Measurements from ENCODE around the gene ATP11B.

GRCh38 chr3:182811269-182811596 lies 17.9 kb downstream of the ATP11B start:
- TF ChIP-seq EP300 (IDR thresholded peaks at IDR 0.05) (no peak), CTCF (IDR thresholded peaks at IDR 0.05) (no peak), POLR2A (IDR thresholded peaks at IDR 0.05; ENCODE audit: low read depth) (no peak)

Data from esophagus muscularis mucosa (tissue), 4 donors.